HepG2 (cell line): ENCODE measurements around the gene MARF1. TPM values are rescaled to one million over a fixed set of nuclear protein-coding genes. Genes with fewer than 3 reads are reported as not detected.

ENCODE experiments used
- FOXK1 ChIP-seq: sonication (generic); formaldehyde crosslinking; IDR thresholded peaks from 2 replicates; pipeline ENCODE4 v1.4.0; 2020; ENCODE audit warnings: low read depth, missing genetic modification reagents, borderline replicate concordance
- HDAC2 ChIP-seq: sonication (generic); formaldehyde crosslinking; IDR thresholded peaks from 2 replicates; pipeline ENCODE4 v1.4.0; 2020; ENCODE audit warnings: missing genetic modification reagents
- KAT8 ChIP-seq: IDR thresholded peaks from 2 replicates; pipeline ENCODE4 v1.6.1; 2016; ENCODE audit warnings: missing genetic modification reagents, missing compliant biosample characterization
- MATR3 ChIP-seq: sonication (generic); formaldehyde crosslinking; IDR thresholded peaks from 2 replicates; pipeline ENCODE4 v1.4.0; 2020; ENCODE audit warnings: missing genetic modification reagents
- SAP130 ChIP-seq: IDR thresholded peaks from 2 replicates; pipeline ENCODE4 v1.6.1; 2016; ENCODE audit warnings: low read depth
- ZNF180 ChIP-seq: sonication (generic); formaldehyde crosslinking; IDR thresholded peaks from 2 replicates; pipeline ENCODE4 v1.4.0; 2020; ENCODE audit warnings: low read depth, missing genetic modification reagents, borderline replicate concordance
- ZNF256 ChIP-seq: sonication (generic); formaldehyde crosslinking; conservative IDR thresholded peaks from 2 replicates; pipeline ENCODE4 v1.4.0; 2020; ENCODE audit warnings: missing genetic modification reagents
- ZNF7 ChIP-seq: IDR thresholded peaks from 2 replicates; pipeline ENCODE4 v1.6.1; 2016; ENCODE audit warnings: missing biosample characterization, missing genetic modification reagents
- ZNF768 ChIP-seq: sonication (generic); formaldehyde crosslinking; IDR thresholded peaks from 2 replicates; pipeline ENCODE4 v1.4.0; 2020; ENCODE audit warnings: missing genetic modification reagents
- polyA plus RNA-seq, 8 experiments: library from polyadenylated mRNA; depleted of rRNA in 3 of 8; stranded (reverse) in 7 of 8; unstranded in 1 of 8; fragments of >200 nt; fragmentation: Illumina TruSeq in 4 of 8; extraction: Trizol in 4 of 8; gene quantifications; 2 replicates each; pipeline versions ENCODE4 v1.2.1 to v1.2.3, GENCODE V29; 2011 to 2016; ENCODE audit warnings: low read depth in 4 of 8, missing spikeins in 1 of 8, mixed read lengths in 1 of 8; ENCODE audit not compliant: insufficient read depth in 1 of 8
- total RNA-seq, 5 experiments: library from RNA; depleted of rRNA; stranded (reverse); fragments of >200 nt; fragmentation: Illumina TruSeq; extraction: Trizol; gene quantifications; 2 replicates each; pipeline ENCODE4 v1.2.3, GENCODE V29; 2016; ENCODE audit warnings: low read depth in 1 of 5
- TF ChIP-seq, protein P1 (sequence below): sonication (generic); formaldehyde crosslinking; IDR thresholded peaks from 2 replicates; pipeline ENCODE4 v1.4.0; 2020; ENCODE audit warnings: mild to moderate bottlenecking, missing genetic modification reagents
- TF ChIP-seq, protein P2 (sequence below): sonication (generic); formaldehyde crosslinking; IDR thresholded peaks from 2 replicates; pipeline ENCODE4 v1.8.1; 2023; ENCODE audit warnings: missing genetic modification reagents, inconsistent platforms, borderline replicate concordance
- TF ChIP-seq, protein P3 (sequence below): IDR thresholded peaks from 2 replicates; pipeline ENCODE4 v1.6.1; 2016; ENCODE audit warnings: mild to moderate bottlenecking

The MARF1 gene
- total and polyA plus RNA-seq, 2 of the 13 experiments (the other 11 are each of a cell fraction or from before 2014, with no cell fraction given) = 8.7 to 20.7 TPM

DNA sequence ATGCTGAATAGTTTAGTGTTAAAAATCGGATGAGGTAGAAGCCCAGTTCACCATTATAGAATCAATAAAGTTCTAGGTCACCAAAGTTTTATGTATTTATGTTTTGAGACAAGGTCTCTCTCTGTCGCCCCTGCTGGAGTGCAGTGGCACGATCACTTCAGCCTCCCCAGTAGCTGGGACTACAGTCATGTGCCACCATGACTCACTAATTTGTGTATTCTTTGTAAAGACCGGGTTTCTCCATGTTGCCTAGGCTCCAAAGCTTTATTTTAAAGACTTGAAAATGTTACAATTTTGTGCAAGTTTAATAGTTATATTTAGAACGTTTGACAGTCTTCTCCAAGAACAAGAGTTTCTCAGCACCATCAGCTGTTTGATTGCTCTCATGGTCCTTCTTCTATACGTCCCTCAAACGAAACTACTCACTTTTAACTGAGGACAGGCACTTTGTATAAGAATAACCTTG lies 39.2 kb upstream of the MARF1 start (continued):
- TF ChIP-seq, protein P1, sequence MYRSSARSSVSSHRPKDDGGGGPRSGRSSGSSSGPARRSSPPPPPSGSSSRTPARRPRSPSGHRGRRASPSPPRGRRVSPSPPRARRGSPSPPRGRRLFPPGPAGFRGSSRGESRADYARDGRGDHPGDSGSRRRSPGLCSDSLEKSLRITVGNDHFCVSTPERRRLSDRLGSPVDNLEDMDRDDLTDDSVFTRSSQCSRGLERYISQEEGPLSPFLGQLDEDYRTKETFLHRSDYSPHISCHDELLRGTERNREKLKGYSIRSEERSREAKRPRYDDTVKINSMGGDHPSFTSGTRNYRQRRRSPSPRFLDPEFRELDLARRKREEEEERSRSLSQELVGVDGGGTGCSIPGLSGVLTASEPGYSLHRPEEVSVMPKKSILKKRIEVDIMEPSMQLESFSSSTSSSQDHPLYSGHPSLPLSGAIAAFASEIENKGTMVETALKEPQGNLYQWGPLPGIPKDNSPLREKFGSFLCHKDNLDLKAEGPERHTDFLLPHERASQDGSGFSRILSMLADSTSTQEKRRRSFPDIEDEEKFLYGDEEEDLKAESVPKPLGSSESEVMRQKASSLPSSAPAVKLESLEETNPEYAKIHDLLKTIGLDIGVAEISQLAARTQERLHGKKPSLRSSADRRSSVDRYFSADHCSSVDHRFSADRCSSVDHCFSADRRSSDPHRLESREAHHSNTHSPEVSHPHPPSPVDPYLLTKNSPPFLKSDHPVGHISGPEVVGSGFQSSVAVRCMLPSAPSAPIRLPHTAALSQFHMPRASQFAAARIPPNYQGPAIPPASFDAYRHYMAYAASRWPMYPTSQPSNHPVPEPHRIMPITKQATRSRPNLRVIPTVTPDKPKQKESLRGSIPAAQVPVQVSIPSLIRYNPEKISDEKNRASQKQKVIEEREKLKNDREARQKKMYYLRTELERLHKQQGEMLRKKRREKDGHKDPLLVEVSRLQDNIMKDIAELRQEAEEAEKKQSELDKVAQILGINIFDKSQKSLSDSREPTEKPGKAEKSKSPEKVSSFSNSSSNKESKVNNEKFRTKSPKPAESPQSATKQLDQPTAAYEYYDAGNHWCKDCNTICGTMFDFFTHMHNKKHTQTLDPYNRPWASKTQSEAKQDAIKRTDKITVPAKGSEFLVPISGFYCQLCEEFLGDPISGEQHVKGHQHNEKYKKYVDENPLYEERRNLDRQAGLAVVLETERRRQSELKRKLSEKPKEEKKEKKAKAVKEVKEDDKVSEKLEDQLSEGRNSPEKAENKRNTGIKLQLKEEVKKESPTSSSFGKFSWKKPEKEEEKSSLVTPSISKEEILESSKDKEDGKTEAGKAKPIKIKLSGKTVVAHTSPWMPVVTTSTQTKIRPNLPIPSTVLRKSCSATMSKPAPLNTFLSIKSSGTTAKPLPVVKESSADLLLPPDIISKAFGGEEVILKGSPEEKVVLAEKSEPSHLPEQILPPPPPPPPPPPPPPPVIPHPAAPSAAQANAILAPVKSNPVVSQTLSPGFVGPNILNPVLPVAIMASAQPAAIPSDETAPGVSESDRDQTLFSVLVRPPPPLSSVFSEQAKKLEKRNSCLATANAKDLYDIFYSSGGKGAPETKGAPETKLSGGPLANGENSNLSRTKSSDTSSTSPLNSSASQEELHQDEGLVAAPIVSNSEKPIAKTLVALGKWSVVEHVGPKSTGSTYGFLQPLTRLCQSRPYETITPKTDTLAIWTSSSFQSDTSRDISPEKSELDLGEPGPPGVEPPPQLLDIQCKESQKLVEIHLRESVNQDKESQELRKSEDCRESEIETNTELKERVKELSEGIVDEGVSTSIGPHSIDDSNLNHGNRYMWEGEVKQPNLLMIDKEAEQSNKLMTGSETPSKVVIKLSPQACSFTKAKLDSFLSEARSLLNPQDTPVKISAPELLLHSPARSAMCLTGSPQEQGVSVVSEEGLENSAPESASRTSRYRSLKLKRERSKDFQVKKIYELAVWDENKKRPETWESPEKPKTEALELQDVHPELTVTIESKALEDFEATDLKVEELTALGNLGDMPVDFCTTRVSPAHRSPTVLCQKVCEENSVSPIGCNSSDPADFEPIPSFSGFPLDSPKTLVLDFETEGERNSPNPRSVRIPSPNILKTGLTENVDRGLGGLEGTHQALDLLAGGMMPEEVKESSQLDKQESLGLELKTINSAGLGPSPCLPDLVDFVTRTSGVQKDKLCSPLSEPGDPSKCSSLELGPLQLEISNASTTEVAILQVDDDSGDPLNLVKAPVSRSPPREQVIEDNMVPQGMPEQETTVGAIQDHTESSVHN = no peak
- TF ChIP-seq MATR3 (CRISPR knock-in tag) (no peak), ZNF7 (CRISPR knock-in tag) (no peak), ZNF768 (CRISPR knock-in tag) (no peak), KAT8 (CRISPR knock-in tag) (peak; percentile 54; the same call in 1 of the 2 replicates), ZNF256 (CRISPR knock-in tag) (no peak), SAP130 (peak; percentile 79), HDAC2 (peak; percentile 48; the same call in 1 of the 2 replicates), ZNF180 (CRISPR knock-in tag) (no peak), FOXK1 (CRISPR knock-in tag) (peak; percentile 71; the same call in 1 of the 2 replicates)
- TF ChIP-seq, protein P2, sequence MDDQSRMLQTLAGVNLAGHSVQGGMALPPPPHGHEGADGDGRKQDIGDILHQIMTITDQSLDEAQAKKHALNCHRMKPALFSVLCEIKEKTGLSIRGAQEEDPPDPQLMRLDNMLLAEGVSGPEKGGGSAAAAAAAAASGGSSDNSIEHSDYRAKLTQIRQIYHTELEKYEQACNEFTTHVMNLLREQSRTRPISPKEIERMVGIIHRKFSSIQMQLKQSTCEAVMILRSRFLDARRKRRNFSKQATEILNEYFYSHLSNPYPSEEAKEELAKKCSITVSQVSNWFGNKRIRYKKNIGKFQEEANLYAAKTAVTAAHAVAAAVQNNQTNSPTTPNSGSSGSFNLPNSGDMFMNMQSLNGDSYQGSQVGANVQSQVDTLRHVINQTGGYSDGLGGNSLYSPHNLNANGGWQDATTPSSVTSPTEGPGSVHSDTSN (CRISPR knock-in tag) = no peak
- TF ChIP-seq, protein P3, sequence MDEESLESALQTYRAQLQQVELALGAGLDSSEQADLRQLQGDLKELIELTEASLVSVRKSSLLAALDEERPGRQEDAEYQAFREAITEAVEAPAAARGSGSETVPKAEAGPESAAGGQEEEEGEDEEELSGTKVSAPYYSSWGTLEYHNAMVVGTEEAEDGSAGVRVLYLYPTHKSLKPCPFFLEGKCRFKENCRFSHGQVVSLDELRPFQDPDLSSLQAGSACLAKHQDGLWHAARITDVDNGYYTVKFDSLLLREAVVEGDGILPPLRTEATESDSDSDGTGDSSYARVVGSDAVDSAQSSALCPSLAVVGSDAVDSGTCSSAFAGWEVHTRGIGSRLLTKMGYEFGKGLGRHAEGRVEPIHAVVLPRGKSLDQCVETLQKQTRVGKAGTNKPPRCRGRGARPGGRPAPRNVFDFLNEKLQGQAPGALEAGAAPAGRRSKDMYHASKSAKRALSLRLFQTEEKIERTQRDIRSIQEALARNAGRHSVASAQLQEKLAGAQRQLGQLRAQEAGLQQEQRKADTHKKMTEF = peak; percentile 65
